ENCODE measurements around the gene EXOC4.

Gene EXOC4

DNA sequence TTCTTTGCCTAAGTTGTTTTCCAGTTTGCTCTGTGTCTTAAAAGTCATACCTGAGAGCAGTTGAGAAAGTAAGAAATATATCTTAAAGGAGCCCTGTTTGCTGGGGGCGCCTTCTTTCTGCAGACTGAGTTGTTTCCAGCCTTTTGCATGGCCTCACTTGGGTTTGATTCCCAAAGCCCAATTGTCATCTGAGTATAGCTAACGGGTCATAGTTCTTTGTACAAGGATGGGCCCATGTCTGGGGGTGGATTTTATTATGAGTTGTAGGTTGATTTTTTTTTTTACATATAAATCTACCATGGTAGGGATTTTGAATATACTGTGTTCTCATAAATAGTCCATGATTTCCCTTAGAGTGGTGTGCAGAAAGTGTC, 555.6 kb downstream of the EXOC4 start:
- no peak for DNase-seq

GRCh38 chr7:133812877-133813276, 560.0 kb downstream of the EXOC4 start:
- DNase-seq, result no peak

- DNase-seq, result no peak
Measured at GRCh38 chr7:133815611-133816210, 562.8 kb downstream of the EXOC4 start.

- DNase-seq, result no peak
Measured at GRCh38 chr7:133819695-133820094, 566.8 kb downstream of the EXOC4 start.

DNA sequence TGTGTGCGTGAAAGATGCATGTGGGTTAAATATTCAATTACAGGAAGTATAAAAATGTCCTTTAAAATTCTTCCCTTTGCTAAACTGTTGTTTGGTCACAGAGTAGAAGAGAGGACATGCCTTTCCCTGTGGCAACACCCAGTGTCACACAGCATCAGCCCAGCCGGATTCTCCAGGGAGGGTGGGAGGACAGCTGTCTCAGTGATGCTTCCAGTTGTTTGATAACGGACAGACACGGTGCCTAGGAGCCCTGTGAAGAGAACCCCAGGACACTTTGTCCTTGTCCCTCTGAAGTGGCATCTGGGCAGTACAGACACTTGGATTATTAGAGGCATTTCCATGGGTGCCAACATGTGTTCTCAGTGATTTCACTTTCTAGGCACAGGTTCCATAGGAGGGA, 567.7 kb downstream of the EXOC4 start:
- peak; percentile 20 for DNase-seq

GRCh38 chr7:133821171-133821570, 568.3 kb downstream of the EXOC4 start:
- DNase-seq, result peak; percentile 45

DNA sequence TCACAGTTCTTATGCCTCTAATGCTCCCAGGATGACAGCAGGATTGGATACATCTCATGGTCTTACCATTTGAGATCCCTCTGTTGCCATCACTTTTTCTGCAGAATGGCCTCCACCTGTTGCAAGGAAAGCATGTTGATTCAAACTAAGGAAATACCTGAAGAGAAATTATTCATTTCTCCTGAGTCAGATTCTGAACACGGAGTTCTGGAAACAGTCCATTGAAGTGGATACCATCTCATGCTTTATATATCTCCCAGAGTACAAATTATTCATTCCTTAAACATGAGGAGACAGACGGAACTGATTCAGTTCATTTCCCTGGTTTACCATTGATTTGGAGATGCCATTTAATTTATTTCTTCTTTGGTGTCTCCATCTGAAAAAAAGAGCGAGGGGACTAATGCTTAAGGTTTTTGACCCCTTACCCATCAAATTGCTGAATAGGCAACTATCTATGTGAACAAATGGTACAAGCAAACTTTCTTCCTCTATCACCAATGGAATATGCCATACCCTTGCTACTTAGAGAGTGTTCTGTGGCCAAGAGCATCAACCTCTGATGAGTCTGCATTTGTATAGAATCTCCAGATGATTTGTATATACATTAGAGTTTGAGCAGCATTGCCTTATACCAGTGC, 569.2 kb downstream of the EXOC4 start:
- no peak for DNase-seq

- DNase-seq, result no peak
Measured at GRCh38 chr7:133822868-133823552, 570.1 kb downstream of the EXOC4 start.

- DNase-seq, result no peak
Measured at GRCh38 chr7:133824132-133824531, 571.3 kb downstream of the EXOC4 start.

DNA sequence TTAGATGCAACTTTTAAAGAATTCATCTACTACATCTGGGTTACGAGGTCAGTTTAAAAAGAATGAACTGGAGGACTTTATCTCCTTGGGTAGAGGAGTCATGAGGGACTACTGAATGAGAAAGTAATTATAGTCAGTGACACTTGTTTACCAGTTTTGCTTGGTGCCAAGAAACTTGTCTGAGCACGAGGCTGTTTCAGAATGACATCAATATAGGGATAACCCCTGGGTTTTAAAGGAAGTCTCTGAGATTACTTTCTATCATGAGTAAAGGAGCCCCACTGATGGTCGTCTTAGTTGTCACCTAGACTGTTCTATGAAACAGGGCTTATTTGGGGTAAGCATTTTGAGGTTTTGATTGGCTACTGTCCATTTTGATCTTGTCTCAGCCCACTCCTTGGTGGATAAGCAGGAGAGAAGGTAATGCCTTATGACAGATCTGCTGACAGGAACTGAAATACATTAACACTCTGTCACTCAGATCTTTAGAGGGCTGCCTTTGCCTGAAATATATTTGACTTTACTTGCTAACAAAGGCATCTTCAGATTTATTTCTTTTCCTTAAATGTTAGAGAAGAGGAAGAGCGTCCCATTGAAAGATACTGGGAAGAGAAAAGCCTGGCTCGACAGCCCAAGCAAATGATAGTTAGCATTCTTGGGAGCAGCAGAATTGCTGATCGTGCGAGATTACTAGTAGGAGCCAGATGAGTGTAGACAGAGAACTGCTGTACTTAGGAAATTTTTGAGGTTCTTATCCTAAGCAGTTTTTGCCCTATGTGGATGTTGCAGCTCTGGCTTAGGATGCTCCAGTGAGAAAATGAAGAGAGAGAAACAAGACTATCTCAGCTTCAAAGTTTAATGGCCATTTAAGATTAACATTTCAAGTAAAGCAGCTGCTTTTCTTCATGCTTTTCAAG, 575.1 kb downstream of the EXOC4 start:
- DNase-seq, result no peak

- no peak for DNase-seq
Measured at GRCh38 chr7:133828906-133829305, 576.0 kb downstream of the EXOC4 start.

DNA sequence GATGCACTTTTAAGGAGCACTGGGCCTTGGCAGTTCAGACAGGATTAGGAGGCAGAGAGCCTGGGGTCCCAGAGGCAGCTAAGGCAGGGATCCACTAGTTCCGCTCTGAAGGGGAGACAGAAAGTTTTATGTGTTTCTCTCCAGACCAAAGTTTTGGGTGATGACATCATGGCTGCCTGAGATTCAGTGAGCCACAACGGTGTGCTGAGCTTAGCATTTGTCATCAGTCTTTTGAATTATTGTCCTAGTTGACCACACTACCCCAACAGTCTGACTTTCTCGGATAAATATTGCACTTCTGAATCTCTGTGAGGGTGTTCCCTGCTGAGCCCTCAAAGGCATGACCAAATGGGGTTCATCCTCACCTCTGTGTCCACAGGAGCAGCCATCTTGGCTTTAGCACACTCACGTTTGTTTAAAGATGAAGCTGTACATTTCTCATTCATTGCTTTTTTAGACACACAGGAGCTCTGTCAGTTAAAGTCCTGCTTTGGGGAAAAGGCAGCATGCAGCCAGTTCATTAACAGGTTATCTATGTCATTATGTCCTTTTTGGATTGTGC, 576.5 kb downstream of the EXOC4 start:
- DNase-seq, result no peak

DNA sequence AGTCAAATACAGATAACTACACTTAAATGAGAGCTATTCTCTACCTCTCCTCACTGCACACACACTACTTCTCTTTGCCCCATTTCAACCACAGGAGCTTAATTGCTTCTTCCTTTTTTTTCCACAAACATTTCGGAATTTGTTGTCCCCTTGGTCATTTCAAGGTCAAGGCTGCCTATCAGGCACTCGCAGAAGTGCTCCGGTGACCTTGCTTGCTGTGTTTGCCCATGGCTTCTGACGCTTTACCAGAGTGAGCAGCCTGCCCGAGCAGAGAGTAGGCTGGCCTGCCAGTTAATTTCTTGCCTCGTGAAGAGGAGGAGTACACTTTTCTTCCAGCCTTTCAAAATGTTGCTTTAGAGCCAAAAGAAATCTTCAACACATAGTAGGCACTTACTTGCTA, 577.2 kb downstream of the EXOC4 start:
- DNase-seq, result no peak

GRCh38 chr7:133836666-133837065, 583.8 kb downstream of the EXOC4 start:
- peak; percentile 81 for DNase-seq

- DNase-seq, result peak; percentile 51
Measured at GRCh38 chr7:133837224-133837623, 584.3 kb downstream of the EXOC4 start.

DNA sequence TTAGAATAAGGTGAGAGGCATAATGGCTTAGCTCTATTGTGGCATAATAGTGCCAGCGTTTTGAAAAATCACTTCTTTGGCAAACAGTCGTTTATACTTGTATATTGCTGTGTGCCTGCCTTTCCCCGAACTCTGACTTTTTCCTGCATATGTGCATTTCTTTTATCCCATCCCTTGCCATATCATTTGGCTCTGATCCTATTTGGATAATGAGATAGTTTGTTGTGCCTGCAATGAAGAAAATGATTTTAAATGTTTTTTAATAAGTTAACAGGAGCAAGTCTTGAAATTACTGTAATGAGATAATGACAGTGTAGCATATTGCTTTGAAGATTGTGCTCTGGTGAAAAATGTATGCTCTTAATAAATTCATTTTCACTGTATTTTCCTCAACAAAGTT, 586.2 kb downstream of the EXOC4 start:
- no peak for DNase-seq

GRCh38 chr7:133843341-133843740, 590.5 kb downstream of the EXOC4 start:
- DNase-seq, result no peak

GRCh38 chr7:133845005-133845404, 592.1 kb downstream of the EXOC4 start:
- no peak for DNase-seq

- DNase-seq, result no peak
Measured at GRCh38 chr7:133846203-133846945, 593.5 kb downstream of the EXOC4 start.

DNA sequence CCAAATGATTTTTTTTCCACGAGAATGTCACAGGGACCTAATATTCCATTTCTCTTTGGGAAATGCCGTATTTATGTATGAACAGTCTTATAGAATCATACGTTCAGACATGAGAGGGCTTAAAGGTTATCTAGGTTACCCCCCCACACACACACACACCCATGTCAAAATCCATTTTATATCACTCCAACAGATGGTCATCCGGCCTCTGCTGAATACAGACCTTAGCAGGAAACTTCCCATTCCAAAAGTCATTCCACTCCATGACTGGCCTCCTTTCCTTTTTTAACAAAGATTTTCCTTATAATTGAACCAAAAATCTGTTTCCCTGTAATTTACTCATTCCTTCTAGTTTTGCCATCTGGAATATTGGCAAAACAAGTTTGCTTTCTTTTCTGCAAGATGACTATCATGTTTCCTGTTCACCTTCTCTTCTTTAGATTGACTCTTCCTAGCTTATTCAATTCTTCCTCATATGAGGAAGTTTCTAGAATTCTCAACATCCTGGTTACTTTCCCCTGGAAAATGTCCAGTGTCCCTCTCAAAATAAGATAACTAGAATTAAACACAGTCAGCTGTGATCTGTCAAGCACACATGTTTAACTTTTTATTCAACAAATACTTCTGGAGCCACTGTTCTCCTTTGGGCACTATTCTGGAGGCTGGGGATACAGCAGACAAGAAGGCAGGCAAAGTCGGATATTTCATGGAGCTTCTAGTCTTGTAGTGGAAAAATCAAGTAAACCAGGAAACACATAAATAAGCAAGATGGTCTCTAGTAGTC, 597.8 kb downstream of the EXOC4 start:
- DNase-seq, result peak; percentile 55

- DNase-seq, result no peak
Measured at GRCh38 chr7:133851411-133851810, 598.5 kb downstream of the EXOC4 start.
